HUES6 (cell line): Measurements from ENCODE around the gene MEGF11.
A peak's percentile ranks its signal among the peaks of the same experiment; 100 is the strongest.

Experiments used
- H3K27ac ChIP-seq: 2 replicates; pipeline ENCODE4 v1.7.0; 2013; ENCODE audit warnings: low read depth, mild to moderate bottlenecking, low read length, inconsistent platforms
- H3K27me3 ChIP-seq: 2 replicates; pipeline ENCODE4 v1.6.1; 2013; ENCODE audit warnings: low read length; ENCODE audit not compliant: control insufficient read depth, insufficient read depth
- H3K36me3 ChIP-seq: 2 replicates; pipeline ENCODE4 v1.6.1; 2013; ENCODE audit warnings: low read length; ENCODE audit not compliant: control insufficient read depth, insufficient read depth
- H3K4me1 ChIP-seq: 2 replicates; pipeline ENCODE4 v1.6.1; 2013; ENCODE audit warnings: low read length; ENCODE audit not compliant: control insufficient read depth, insufficient read depth
- H3K4me3 ChIP-seq: 2 replicates; pipeline ENCODE4 v1.5.1; 2013; ENCODE audit warnings: low read depth, low read length
- H3K9ac ChIP-seq: one replicate; pipeline ENCODE4 v1.6.1; 2013; ENCODE audit warnings: mild to moderate bottlenecking, low read length
- H3K9me3 ChIP-seq: 2 replicates; pipeline ENCODE4 v1.6.1; 2013; ENCODE audit warnings: low read depth, low read length; ENCODE audit not compliant: control insufficient read depth, insufficient read depth

The MEGF11 gene

DNA sequence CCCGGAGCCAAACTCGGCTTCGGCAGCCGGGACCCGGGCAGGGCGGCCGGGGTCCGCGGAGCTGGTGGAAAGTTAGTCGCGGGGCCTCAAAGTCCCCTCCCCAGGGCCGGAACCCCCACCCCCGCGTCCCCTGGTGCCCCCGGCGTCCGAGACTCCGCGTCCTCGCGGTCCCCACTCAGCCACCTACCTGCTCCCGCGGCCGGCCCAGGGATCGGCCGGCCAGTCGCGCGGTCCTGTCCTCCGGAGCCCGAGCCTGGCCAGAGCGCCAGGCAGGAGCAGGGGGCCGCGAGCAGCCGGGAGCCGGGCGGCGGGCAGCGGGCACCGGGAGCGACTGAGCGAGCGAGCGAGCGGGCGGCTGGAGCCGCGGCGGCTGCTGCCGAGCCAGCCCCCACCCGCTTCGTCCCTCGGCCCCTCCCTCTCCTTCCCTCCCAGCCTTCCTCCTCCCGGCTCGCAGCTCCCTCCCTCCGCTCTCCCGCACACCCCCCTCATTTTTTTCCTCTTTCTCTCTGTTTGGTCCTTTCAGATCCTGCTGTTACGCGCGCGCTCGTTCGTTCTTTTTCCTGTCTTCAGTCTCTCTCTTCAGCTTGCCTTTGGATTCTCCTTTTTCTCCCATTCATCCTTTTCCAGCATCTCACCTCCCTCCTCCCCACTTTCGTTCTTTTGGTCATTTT is at the start of gene MEGF11:
Gene MEGF11 (minus strand): TSS at position 333 of the 671 bp plus-strand sequence. CDS start 125,347 bp downstream, outside the sequence.
- Histone ChIP-seq H3K4me3 (peak within 1 kb of the TSS; percentile 77), H3K9me3 (no peaks in the 10 kb centered on the region), H3K36me3 (no peaks in the 10 kb centered on the region), H3K9ac (peak within 1 kb of the TSS; percentile 8), H3K27me3 (peaks cover 94% of the 10 kb centered on the region), H3K27ac (no peak within 1 kb of the TSS), H3K4me1 (peaks cover 21% of the 10 kb centered on the region)

DNA sequence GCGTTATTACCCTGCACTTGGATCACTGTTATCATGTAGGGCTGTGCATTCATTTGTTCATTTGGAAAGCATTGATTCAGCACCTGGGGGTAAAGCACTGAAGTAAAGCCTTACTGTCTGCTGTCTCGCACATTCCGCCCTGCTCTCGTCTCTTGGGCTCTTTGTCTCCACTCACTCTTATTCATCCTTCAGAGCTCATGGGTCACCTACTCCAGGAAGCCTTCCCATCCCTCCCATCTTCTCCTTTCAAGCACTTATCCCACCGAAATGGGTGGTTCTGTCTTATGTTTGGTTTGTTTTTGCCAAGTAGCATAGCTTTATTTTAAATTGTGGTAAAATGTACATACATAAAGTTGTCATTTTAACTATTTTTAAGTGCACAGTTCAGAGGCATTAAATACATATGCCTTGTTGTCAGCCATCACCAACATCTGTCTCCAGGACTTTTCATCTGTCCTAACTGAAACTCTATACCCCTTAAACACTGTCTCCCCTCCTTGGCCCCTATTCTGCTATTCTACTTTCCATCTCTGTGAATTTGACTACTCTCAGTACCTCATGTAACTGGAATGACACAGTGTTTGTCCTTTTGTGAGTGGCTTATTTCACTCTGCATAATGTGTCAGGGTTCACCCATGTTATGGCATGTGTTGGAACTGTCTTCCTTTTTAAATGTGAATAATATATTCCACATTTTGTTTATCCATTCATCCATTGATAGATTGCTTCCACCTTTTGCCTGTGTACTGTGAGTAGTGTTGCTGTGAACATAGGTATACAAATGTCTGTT is 49.1 kb upstream of the MEGF11 start:
- peaks cover 4% of the 10 kb centered on the region; the same call in 1 of the 2 replicates for H3K4me1 ChIP-seq
- H3K36me3 ChIP-seq: peaks cover 43% of the 10 kb centered on the region
- H3K9me3 ChIP-seq: no peaks in the 10 kb centered on the region
- no peak overlapping the region for H3K9ac ChIP-seq
- no peak overlapping the region for H3K4me3 ChIP-seq
- no peaks in the 10 kb centered on the region for H3K27me3 ChIP-seq
- H3K27ac ChIP-seq: no peak overlapping the region

DNA sequence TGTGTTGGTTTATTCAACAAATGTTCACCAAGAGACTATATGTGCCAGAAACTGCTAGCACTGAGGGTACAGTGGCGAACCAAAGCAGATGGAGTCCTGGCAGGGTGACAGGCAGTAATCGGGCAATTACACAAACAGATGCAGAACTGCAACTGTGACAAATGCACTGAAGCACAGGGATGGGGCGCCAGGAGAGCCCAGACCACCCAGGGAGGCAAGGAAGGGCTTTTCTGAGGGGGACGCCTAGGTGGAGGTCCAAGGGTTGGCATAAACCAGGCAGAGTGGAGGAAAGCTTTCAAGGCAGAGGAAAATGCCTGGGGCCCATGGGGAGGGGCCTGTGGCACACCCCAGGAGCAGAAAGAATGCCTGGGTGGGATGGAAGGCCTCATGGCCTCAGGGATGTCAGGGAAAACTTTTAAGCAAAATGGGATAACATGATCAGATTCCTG is 45.3 kb upstream of the MEGF11 start:
- Histone ChIP-seq H3K4me3 (no peak overlapping the region), H3K4me1 (peaks cover 16% of the 10 kb centered on the region), H3K9ac (no peak overlapping the region), H3K36me3 (peaks cover 29% of the 10 kb centered on the region), H3K9me3 (no peaks in the 10 kb centered on the region), H3K27ac (no peak overlapping the region), H3K27me3 (no peaks in the 10 kb centered on the region)

GRCh38 chr15:66296186-66296585 is 42.6 kb upstream of the MEGF11 start:
- no peak overlapping the region for H3K4me3 ChIP-seq
- H3K27ac ChIP-seq: no peak overlapping the region
- no peaks in the 10 kb centered on the region for H3K9me3 ChIP-seq
- peaks cover 24% of the 10 kb centered on the region for H3K36me3 ChIP-seq
- H3K27me3 ChIP-seq: no peaks in the 10 kb centered on the region
- no peak overlapping the region for H3K9ac ChIP-seq
- H3K4me1 ChIP-seq: peaks cover 16% of the 10 kb centered on the region

GRCh38 chr15:66294932-66295235 is 41.3 kb upstream of the MEGF11 start:
- no peaks in the 10 kb centered on the region for H3K27me3 ChIP-seq
- H3K36me3 ChIP-seq: peaks cover 15% of the 10 kb centered on the region
- H3K27ac ChIP-seq: no peak overlapping the region
- peak overlapping the region; percentile 72 for H3K4me3 ChIP-seq
- peaks cover 16% of the 10 kb centered on the region for H3K4me1 ChIP-seq
- H3K9me3 ChIP-seq: no peaks in the 10 kb centered on the region
- peak overlapping the region; percentile 85 for H3K9ac ChIP-seq

DNA sequence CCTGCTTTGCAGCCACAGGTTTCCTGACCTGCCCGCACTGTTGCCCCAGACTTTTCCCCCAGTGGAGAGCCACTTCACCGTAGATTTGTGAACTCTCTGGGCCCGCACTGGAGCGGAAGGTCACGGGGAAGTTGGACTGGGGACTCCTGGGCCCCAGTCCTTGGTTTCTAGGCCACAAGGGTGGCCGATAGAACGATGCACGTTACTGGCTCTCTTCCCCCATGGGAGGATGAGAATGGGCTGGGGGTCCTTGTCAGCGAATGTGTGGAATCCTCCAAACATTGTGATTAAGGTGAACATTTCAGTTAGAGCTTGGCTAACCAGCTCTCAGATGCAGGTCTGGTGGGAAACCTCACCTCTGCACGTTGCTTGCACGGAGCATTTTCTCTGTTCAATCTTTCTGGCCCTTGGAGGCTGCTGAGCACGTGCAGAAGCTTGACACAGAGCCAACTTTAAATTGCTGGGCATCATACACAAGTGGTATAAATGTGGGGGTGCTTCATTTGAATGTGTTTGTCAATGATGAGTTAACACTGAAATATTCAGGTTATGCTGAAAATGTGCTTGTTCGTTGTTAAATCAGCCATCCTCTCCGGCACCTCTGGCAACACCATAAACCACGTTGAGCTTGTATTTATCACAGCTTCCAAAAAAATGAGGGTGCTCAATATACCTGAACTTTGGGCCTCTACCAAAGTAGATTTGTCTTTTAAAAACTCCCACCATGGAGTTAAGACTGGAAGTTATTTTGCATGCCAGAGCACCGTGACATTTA is 40.8 kb upstream of the MEGF11 start:
- H3K36me3 ChIP-seq: peaks cover 15% of the 10 kb centered on the region
- H3K9me3 ChIP-seq: no peaks in the 10 kb centered on the region
- peak overlapping the region; percentile 85 for H3K9ac ChIP-seq
- peaks cover 16% of the 10 kb centered on the region for H3K4me1 ChIP-seq
- peak overlapping the region; percentile 72 for H3K4me3 ChIP-seq
- H3K27ac ChIP-seq: peak overlapping the region; percentile 39; the same call in 1 of the 2 replicates
- H3K27me3 ChIP-seq: no peaks in the 10 kb centered on the region

GRCh38 chr15:66293419-66294156 is 40.0 kb upstream of the MEGF11 start, which contains the start of gene DIS3L:
Gene DIS3L (plus strand): TSS chr15:66293568. CDS start chr15:66293597, 29 bp downstream.
- peaks cover 10% of the 10 kb centered on the region for H3K36me3 ChIP-seq

DNA sequence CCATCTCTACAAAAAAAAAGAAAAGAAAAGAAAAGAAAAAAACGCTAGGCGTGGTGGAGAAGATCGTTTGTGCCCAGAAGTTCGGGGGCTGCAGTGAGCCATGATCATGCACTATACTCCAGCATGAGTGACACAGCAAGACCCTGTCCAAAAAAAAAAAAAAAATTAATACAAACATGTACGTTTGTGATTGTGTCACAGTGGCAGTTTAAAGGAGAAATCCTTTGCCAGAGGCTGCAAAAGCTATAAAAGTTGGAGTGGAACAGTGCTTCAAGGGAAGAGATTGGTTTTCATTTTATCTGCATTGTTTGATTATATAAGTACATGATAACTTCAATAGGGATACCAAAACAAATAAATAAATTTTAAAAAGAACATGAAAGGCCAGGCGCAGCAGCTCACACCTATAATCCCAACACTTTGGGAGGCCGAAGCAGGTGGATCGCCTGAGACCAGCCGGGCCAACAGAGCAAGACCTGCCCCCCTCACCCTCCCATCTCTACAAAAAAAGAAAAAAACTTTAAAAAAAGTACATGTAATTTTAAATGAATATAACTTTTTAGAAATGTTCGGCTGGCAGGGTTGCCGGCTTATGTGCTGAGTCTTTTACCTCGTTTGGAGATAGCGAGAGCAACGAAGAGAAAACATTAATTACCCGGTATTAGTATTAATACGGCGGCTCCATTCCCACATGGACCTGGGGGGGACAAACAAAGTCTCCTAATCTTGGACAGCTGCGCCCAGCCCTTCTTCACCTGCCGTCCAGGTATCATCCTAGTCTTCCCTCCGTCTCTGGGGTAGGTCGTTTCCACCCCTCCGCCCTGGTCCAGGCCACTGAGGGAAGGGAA is 39.2 kb upstream of the MEGF11 start:
- peaks cover 11% of the 10 kb centered on the region for H3K4me1 ChIP-seq

More at GRCh38 chr15:66293419-66294156, 40.0 kb upstream of the MEGF11 start, which contains the start of gene DIS3L:
- H3K4me3 ChIP-seq: peak within 1 kb of the TSS; percentile 72
- peak within 1 kb of the TSS; percentile 85 for H3K9ac ChIP-seq
- H3K27ac ChIP-seq: peak within 1 kb of the TSS; percentile 39; the same call in 1 of the 2 replicates
- peaks cover 12% of the 10 kb centered on the region for H3K4me1 ChIP-seq
- H3K9me3 ChIP-seq: no peaks in the 10 kb centered on the region
- H3K27me3 ChIP-seq: no peaks in the 10 kb centered on the region

GRCh38 chr15:66291816-66292570 is 38.4 kb upstream of the MEGF11 start:
- Histone ChIP-seq H3K4me1 (peaks cover 11% of the 10 kb centered on the region), H3K27ac (no peak overlapping the region), H3K9ac (no peak overlapping the region), H3K27me3 (no peaks in the 10 kb centered on the region), H3K36me3 (0 out of 2 replicates have a peak, but pooled peaks cover 2% of the 10 kb centered on the region), H3K9me3 (no peaks in the 10 kb centered on the region), H3K4me3 (no peak overlapping the region)

More for the DNA sequence above, 39.2 kb upstream of the MEGF11 start:
- no peaks in the 10 kb centered on the region for H3K9me3 ChIP-seq
- H3K27ac ChIP-seq: peak overlapping the region; percentile 34; the same call in 1 of the 2 replicates
- peak overlapping the region; percentile 72 for H3K4me3 ChIP-seq
- peaks cover 5% of the 10 kb centered on the region; the same call in 1 of the 2 replicates for H3K36me3 ChIP-seq
- peak overlapping the region; percentile 85 for H3K9ac ChIP-seq
- H3K27me3 ChIP-seq: no peaks in the 10 kb centered on the region
